ENCODE results near the gene COBL. TPM values are rescaled to one million over a fixed set of nuclear protein-coding genes. Genes with fewer than 3 reads are reported as not detected.

The COBL gene
- total and polyA plus RNA-seq, 2 of the 8 experiments (the other 6 are each of a cell fraction or from before 2014, with no cell fraction given): 13.8 to 40.4 TPM

GRCh38 chr7:51138123-51139085 is 178.2 kb downstream of the COBL start:
- Histone ChIP-seq H2BK20ac (ENCODE audit: low read length) (no peak overlapping the region), H3K79me2 (ENCODE audit: control insufficient read depth in 1 of 2, insufficient read depth in 2 of 2, low read length in 2 of 2) (peaks cover 0 to 7% of the 10 kb centered on the region in 2 experiments; a peak in 1 of 4 replicates), H3K56ac (replicated peaks; ENCODE audit: insufficient read length, low read depth, low read length) (no peak overlapping the region), H3K23ac (ENCODE audit: insufficient read length) (no peak overlapping the region), H3K18ac (ENCODE audit: extremely low read depth, low read length) (no peak overlapping the region), H3K27ac (ENCODE audit: low read depth, low read length) (no peak overlapping the region), H2BK5ac (ENCODE audit: low read depth, low read length) (no peak overlapping the region), H3K79me1 (ENCODE audit: low read depth, low read length) (no peaks in the 10 kb centered on the region; the same call in 1 of the 2 replicates), H3K27me3 (replicated peaks in 1 of 4; ENCODE audit: control insufficient read depth in 3 of 4, extremely low read depth in 1 of 4, insufficient read depth in 3 of 4, low read length in 3 of 4) (peaks cover 0 to 1% (median 0%) of the 10 kb centered on the region in 4 experiments; a peak in 1 of 7 replicates), H3K14ac (ENCODE audit: insufficient read length) (no peak overlapping the region), H4K8ac (ENCODE audit: extremely low read depth, insufficient read depth, low read length) (no peak overlapping the region), H3K4me1 (replicated peaks in 1 of 4; ENCODE audit: control insufficient read depth in 3 of 4, insufficient read depth in 4 of 4, low read length in 3 of 4) (peaks cover 4 to 8% (median 6%) of the 10 kb centered on the region in 4 experiments), H3K9ac (replicated peaks in 1 of 4; ENCODE audit: extremely low read depth in 1 of 4, low read depth in 3 of 4, low read length in 3 of 4) (no peak overlapping the region), H2BK12ac (ENCODE audit: low read depth, low read length) (no peak overlapping the region), H3K36me3 (ENCODE audit: control insufficient read depth in 2 of 4, insufficient read depth in 4 of 4, low read length in 3 of 4) (peaks cover 0 to 8% (median 5%) of the 10 kb centered on the region in 4 experiments; a peak in 5 of 8 replicates), H4K20me1 (replicated peaks in 1 of 2; ENCODE audit: control insufficient read depth in 1 of 2, insufficient read depth in 2 of 2, low read length in 2 of 2) (peaks cover 0 to 4% of the 10 kb centered on the region in 2 experiments), H3K4me3 (ENCODE audit: extremely low read depth in 1 of 4, insufficient read depth in 2 of 4, low read depth in 3 of 4, low read length in 4 of 4) (no peak overlapping the region), H3K4ac (replicated peaks; ENCODE audit: insufficient read length, low read depth, low read length) (no peak overlapping the region), H2AFZ (ENCODE audit: low read length) (no peak overlapping the region), H2AK5ac (ENCODE audit: low read depth, low read length) (no peak overlapping the region), H2BK120ac (replicated peaks; ENCODE audit: low read depth, low read length) (no peak overlapping the region), H2BK15ac (ENCODE audit: low read length) (no peak overlapping the region), H3K9me3 (ENCODE audit: insufficient read depth in 2 of 2, low read depth in 1 of 2, low read length in 1 of 2) (no peaks in the 10 kb centered on the region; a peak in 1 of 4 replicates), H3K4me2 (ENCODE audit: insufficient read depth in 1 of 2, low read depth in 2 of 2, low read length in 2 of 2) (no peak overlapping the region), H4K5ac (ENCODE audit: insufficient read length, low read depth, low read length) (no peak overlapping the region), H3K23me2 (ENCODE audit: low read depth, low read length) (no peaks in the 10 kb centered on the region), H4K91ac (replicated peaks; ENCODE audit: insufficient read length, low read length) (no peak overlapping the region)
- CTCF ChIA-PET (ENCODE audit: partially characterized antibody): interaction anchor here (0.9 kb wide), 1 partner anchor 24 kb away, joined by 7 read pairs; no protein-coding TSS in a partner anchor
- POLR2A ChIA-PET (ENCODE audit: partially characterized antibody): no interaction called here
- FAIRE-seq: no peak
- 89% methylated on average over 10 of the region's 10 CpGs; no CpG with 5 or more reads in 1 of the 2 experiments for WGBS, 2 experiments (ENCODE audit: extremely low coverage in 1 of 2, insufficient coverage in 1 of 2, insufficient read length in 1 of 2, insufficient replicate concordance in 2 of 2, low coverage in 1 of 2, low lambda C conversion rate in 2 of 2, missing lambda C conversion rate in 1 of 2)
- peak in 1 of 2 experiments; percentile 24 for DNase-seq (ENCODE audit: low read depth in 1 of 2, low spot score in 2 of 2)
- TF ChIP-seq RXRA (IDR thresholded peaks at IDR 0.05; ENCODE audit: insufficient read depth, low read depth, low read length) (no peak), SIRT6 (IDR thresholded peaks at IDR 0.05; ENCODE audit: low read length) (no peak), EZH2 (IDR thresholded peaks at IDR 0.05; ENCODE audit: low read depth, low read length, severe bottlenecking) (no peak), RBBP5 (IDR thresholded peaks at IDR 0.05; ENCODE audit: borderline replicate concordance, low read depth, low read length) (no peak), CHD1 (IDR thresholded peaks at IDR 0.05; ENCODE audit: low read depth, low read length) (no peak), SAP30 (IDR thresholded peaks at IDR 0.05; ENCODE audit: insufficient read depth, insufficient replicate concordance, low read length) (no peak), ZNF274 (IDR thresholded peaks at IDR 0.05; ENCODE audit: borderline replicate concordance, extremely low read depth, low read length) (no peak), SP1 (IDR thresholded peaks at IDR 0.05; ENCODE audit: low read depth, low read length) (no peak), SUZ12 (IDR thresholded peaks at IDR 0.05; ENCODE audit: low read length) (no peak), HDAC6 (IDR thresholded peaks at IDR 0.05; ENCODE audit: low read depth, low read length) (no peak), TCF12 (IDR thresholded peaks at IDR 0.05; ENCODE audit: low read depth, low read length) (no peak), NRF1 (IDR thresholded peaks at IDR 0.05; ENCODE audit: low read depth, low read length) (no peak)
